Activated B cell treated with CpG ODN at 0.5 μM for 24 hours (primary cell): Measurements from ENCODE around the gene INSC. TPM values are rescaled to one million over a fixed set of nuclear protein-coding genes. Genes with fewer than 3 reads are reported as not detected.

ENCODE experiments used
- ATAC-seq: fragments of 200-7000 bp; cut with Tn5 transposase; one replicate; pipeline ENCODE4 v1.10.0; 2021; ENCODE audit warnings: low read depth, mild to moderate bottlenecking, moderate library complexity
- CTCF ChIA-PET: fragments of 350-600 bp; sonication (Branson Sonifier 250); formaldehyde crosslinking; loops from one replicate; lab custom pipeline; 2021; ENCODE audit warnings: antibody characterized with exemption; lab: Charles Lee
- POLR2A ChIA-PET: fragments of 350-600 bp; sonication (Branson Sonifier 250); formaldehyde crosslinking; loops from one replicate; lab custom pipeline; 2021; ENCODE audit warnings: antibody characterized with exemption; lab: Charles Lee
- DNase-seq: peaks from one replicate; pipeline ENCODE4 v3.0.0; 2022
- H3K27ac Mint-ChIP-seq: one replicate; pipeline ENCODE4 v1.8.0; 2020; ENCODE audit warnings: mixed read lengths
- H3K27me3 Mint-ChIP-seq: one replicate; pipeline ENCODE4 v1.8.0; 2021; ENCODE audit warnings: mixed read lengths
- H3K36me3 Mint-ChIP-seq: one replicate; pipeline ENCODE4 v1.8.0; 2021; ENCODE audit warnings: low read depth, mixed read lengths
- H3K4me1 Mint-ChIP-seq: one replicate; pipeline ENCODE4 v1.8.0; 2021; ENCODE audit warnings: mixed read lengths
- H3K4me3 Mint-ChIP-seq: one replicate; pipeline ENCODE4 v1.8.0; 2020; ENCODE audit warnings: mild to moderate bottlenecking, mixed read lengths
- H3K9me3 Mint-ChIP-seq: one replicate; pipeline ENCODE4 v1.8.0; 2020; ENCODE audit warnings: mixed read lengths
- CTCF ChIP-seq: fragments of 200-600 bp; IDR thresholded peaks from one replicate; pipeline ENCODE4 v1.8.0; 2022; ENCODE audit warnings: antibody characterized with exemption, mild to moderate bottlenecking
- intact Hi-C: fragments of 100-400 bp; cut with micrococcal nuclease; formaldehyde crosslinking; loops from one replicate; pipeline ENCODE4 v1.15.1; 2024
- total RNA-seq: library from RNA; stranded (reverse); gene quantifications from 2 replicates; pipeline ENCODE4 v1.2.3, GENCODE V29; 2022

INSC gene
- total RNA-seq, 1 donor from 2014 or later, result not detected

- H3K27ac Mint-ChIP-seq, result no peak overlapping the region
- H3K36me3 Mint-ChIP-seq, result no peaks in the 10 kb centered on the region
- no peaks in the 10 kb centered on the region for H3K27me3 Mint-ChIP-seq
- no peak overlapping the region for H3K4me3 Mint-ChIP-seq
- H3K9me3 Mint-ChIP-seq, result no peaks in the 10 kb centered on the region
- no peak for DNase-seq
- ATAC-seq, result no peak
- POLR2A ChIA-PET, result no interaction called here
- CTCF ChIA-PET, result no interaction called here
- H3K4me1 Mint-ChIP-seq, result no peaks in the 10 kb centered on the region
- intact Hi-C loops, result no loop called here
- no peak for TF ChIP-seq CTCF
Measured at GRCh38 chr11:15217416-15217815, 102.7 kb downstream of the INSC start.

DNA sequence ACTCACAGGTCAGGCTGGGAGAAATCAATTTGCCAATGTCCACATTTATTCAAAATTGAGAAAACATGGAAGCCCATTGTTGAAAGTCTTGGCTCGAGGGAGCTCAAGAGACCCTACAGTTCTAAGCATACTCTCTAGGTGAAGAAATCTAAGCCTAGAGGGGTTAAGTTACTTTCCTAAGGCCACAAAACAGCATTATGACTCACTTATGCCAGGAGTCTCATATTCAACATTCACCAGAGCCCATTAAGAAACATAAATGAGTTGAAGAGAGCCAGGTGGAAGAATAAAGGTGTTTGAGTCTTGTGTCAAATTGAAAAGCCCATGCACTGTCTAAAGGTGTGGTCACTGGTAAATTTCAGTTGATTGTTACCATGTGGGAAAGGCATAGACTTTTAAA, 108.1 kb downstream of the INSC start:
- intact Hi-C loops, result no loop called here
- TF ChIP-seq CTCF, result no peak
- H3K27ac Mint-ChIP-seq, result no peak overlapping the region
- no peak overlapping the region for H3K4me3 Mint-ChIP-seq
- H3K9me3 Mint-ChIP-seq, result no peaks in the 10 kb centered on the region
- ChIA-PET POLR2A (no interaction called here), CTCF (no interaction called here)
- peaks cover 7% of the 10 kb centered on the region for H3K27me3 Mint-ChIP-seq
- DNase-seq (no peak), ATAC-seq (no peak)
- H3K36me3 Mint-ChIP-seq, result no peaks in the 10 kb centered on the region
- no peaks in the 10 kb centered on the region for H3K4me1 Mint-ChIP-seq

- no peak overlapping the region for H3K4me3 Mint-ChIP-seq
- no peaks in the 10 kb centered on the region for H3K36me3 Mint-ChIP-seq
- ChIA-PET CTCF (no interaction called here), POLR2A (no interaction called here)
- no peaks in the 10 kb centered on the region for H3K4me1 Mint-ChIP-seq
- intact Hi-C loops, result no loop called here
- H3K27me3 Mint-ChIP-seq, result peaks cover 7% of the 10 kb centered on the region
- ATAC-seq (no peak), DNase-seq (no peak)
- H3K27ac Mint-ChIP-seq, result no peak overlapping the region
- H3K9me3 Mint-ChIP-seq, result no peaks in the 10 kb centered on the region
- no peak for TF ChIP-seq CTCF
Measured at GRCh38 chr11:15223318-15223717, 108.6 kb downstream of the INSC start.

- Mint-ChIP-seq H3K27ac (no peak overlapping the region), H3K36me3 (no peaks in the 10 kb centered on the region), H3K4me3 (no peak overlapping the region), H3K27me3 (peaks cover 7% of the 10 kb centered on the region), H3K9me3 (no peaks in the 10 kb centered on the region), H3K4me1 (no peaks in the 10 kb centered on the region)
- intact Hi-C loops, result no loop called here
- DNase-seq (no peak), ATAC-seq (no peak)
- POLR2A ChIA-PET, result no interaction called here
- CTCF ChIA-PET, result no interaction called here
- no peak for TF ChIP-seq CTCF
Measured at GRCh38 chr11:15224466-15224865, 109.7 kb downstream of the INSC start.

- DNase-seq (no peak), ATAC-seq (no peak)
- Mint-ChIP-seq H3K27ac (no peak overlapping the region), H3K9me3 (no peaks in the 10 kb centered on the region), H3K27me3 (peaks cover 7% of the 10 kb centered on the region), H3K4me3 (no peak overlapping the region), H3K4me1 (no peaks in the 10 kb centered on the region), H3K36me3 (no peaks in the 10 kb centered on the region)
- ChIA-PET CTCF (no interaction called here), POLR2A (no interaction called here)
- intact Hi-C loops, result no loop called here
- no peak for TF ChIP-seq CTCF
Measured at GRCh38 chr11:15227011-15227410, 112.3 kb downstream of the INSC start.
